ENCODE measurements around the gene ACOT13.
A peak's percentile ranks its signal among the peaks of the same experiment; 100 is the strongest.
"Not testable (repeated sequence)": the region's sequence is repeated elsewhere in the genome, so short reads cannot be mapped to it uniquely, and the experiment has no call there.

Gene ACOT13

DNA sequence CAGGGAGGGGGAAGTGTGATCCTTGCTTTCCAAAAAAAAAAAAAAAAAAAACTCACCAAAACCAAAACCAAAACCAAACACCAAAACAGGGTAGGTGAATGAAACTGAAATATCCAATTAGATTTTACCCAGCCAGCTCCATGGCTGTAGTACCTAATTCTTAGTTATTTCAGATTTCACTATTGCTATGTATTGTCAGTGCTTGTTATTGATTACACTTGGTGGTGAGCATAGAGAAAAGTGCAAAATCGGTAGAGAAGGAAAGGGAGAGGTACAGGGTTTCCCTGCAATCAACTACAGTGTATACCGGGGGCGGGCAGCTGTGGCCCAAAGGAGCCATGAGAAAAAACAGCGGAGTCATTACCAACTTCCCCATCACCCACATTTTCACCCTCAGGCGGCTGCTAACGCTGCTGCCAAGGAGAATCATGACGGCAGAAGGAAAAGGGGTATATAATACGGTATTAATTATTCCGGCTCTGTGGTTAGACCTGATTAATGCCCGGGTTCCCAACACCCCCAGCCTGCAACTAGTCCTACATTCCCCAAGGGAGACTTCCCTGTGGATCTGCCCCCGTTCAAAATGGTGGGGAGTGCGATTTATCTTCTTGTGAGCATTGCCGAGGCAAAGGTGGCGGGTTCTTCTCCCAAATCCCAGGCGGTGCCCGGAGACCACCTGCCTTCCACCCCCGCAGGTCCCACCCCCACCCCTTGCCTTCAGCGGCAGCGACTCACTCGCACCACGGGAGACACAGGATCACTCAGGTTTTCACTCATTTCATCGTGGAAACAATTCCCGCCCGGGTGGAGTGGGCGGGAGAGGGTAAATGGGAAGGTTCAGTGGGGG is 52.5 kb downstream of the ACOT13 start, which contains the start of gene C6orf62:
C6orf62 (minus strand) TSS at position 30 of the 847 bp plus-strand sequence. CDS start 486 bp downstream, outside the sequence.
- peak; percentile 75 for DNase-seq (ENCODE audit: low read depth)
- TF ChIP-seq POLR2A (IDR thresholded peaks at IDR 0.05; ENCODE audit: extremely low read depth, insufficient read length) (no peak), MYC (IDR thresholded peaks at IDR 0.05; ENCODE audit: low read depth, low read length) (0 out of 2 replicates have a peak, but pooled peaks have one; percentile 11)
- TF ChIP-seq, protein P1, sequence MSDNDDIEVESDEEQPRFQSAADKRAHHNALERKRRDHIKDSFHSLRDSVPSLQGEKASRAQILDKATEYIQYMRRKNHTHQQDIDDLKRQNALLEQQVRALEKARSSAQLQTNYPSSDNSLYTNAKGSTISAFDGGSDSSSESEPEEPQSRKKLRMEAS (IDR thresholded peaks at IDR 0.05; ENCODE audit: low read depth, low read length), result no peak
- TF ChIP-seq, protein P2, sequence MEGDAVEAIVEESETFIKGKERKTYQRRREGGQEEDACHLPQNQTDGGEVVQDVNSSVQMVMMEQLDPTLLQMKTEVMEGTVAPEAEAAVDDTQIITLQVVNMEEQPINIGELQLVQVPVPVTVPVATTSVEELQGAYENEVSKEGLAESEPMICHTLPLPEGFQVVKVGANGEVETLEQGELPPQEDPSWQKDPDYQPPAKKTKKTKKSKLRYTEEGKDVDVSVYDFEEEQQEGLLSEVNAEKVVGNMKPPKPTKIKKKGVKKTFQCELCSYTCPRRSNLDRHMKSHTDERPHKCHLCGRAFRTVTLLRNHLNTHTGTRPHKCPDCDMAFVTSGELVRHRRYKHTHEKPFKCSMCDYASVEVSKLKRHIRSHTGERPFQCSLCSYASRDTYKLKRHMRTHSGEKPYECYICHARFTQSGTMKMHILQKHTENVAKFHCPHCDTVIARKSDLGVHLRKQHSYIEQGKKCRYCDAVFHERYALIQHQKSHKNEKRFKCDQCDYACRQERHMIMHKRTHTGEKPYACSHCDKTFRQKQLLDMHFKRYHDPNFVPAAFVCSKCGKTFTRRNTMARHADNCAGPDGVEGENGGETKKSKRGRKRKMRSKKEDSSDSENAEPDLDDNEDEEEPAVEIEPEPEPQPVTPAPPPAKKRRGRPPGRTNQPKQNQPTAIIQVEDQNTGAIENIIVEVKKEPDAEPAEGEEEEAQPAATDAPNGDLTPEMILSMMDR (IDR thresholded peaks at IDR 0.05; ENCODE audit: low read depth, low read length), result no peak
- H3K4me3 ChIP-seq (ENCODE audit: low read depth, low read length), result peak within 1 kb of the TSS; percentile 76

DNA sequence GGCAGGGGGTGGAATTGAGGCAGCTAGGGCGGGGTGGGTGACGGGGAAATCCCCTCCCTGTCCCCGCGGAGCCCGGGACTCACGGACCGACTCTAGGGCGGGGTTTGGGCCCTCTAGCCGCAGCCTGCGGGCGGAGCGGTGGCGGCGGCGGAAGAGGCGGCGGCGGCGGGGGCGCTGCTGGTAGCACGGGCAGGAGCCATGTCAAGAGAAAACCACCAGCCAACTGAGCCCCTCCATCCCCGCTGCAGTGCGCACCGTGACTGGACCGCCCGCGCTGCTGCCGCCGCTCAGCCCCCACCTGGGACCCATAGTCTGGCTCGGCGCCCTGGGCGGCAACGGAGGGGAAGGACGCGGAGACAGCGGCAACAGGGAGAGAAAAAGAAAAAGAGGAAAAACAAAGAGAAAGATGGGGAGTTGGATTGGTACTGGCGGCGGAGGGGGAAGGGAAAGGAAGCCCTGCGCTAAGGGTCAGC is 53.3 kb downstream of the ACOT13 start:
- DNase-seq (ENCODE audit: low read depth), result peak; percentile 83
- TF ChIP-seq, protein P2 (IDR thresholded peaks at IDR 0.05; ENCODE audit: low read depth, low read length), result no peak
- TF ChIP-seq MYC (IDR thresholded peaks at IDR 0.05; ENCODE audit: low read depth, low read length), result no peak
- TF ChIP-seq, protein P1 (IDR thresholded peaks at IDR 0.05; ENCODE audit: low read depth, low read length), result no peak
- no peak for TF ChIP-seq POLR2A (IDR thresholded peaks at IDR 0.05; ENCODE audit: extremely low read depth, insufficient read length)
- peak overlapping the region; percentile 76 for H3K4me3 ChIP-seq (ENCODE audit: low read depth, low read length)

DNA sequence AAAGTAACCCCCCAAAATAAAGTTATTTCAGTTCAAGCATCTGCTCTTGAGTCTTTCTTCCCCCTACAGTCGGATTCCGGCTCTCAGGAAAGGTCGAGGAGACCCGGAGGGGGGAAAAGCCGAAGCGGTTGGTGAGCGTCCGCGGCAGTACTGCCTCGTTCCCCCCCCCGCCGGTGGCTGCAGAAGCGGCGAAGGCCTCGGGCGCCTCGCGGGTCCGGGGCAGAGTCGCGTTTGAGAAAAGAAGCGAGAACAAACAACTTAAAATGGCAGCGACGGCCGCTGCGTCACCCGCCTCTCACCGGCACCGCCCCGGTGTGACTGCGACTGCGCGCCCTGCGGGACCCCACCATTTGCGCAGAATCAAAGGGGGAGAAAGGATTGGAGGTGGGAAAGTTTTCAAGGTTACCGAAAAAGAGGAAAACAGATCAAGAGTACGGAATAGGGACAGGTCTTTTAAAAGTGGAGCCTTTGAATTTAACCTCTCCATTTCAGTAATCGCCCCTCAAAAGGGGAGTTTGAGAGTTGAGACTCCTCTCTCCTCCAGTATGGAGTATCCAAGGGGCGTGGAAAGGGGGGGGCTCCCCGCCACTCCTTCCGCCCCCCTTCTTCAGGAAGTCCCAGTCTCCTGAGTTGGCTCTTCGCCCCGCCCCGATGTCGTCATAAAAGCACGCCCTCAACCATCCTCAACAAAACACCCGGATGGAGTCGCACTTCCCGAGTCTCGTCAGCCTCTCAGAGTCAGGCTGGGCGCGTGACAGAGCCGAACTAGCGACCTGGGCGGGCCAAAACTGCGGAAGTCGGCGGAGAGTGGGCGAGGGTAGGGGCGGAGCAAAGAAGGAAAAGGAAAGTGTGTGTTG is 54.0 kb downstream of the ACOT13 start:
- peak overlapping the region; percentile 76 for H3K4me3 ChIP-seq (ENCODE audit: low read depth, low read length)
- TF ChIP-seq MYC (IDR thresholded peaks at IDR 0.05; ENCODE audit: low read depth, low read length), result peak; percentile 55
- peak; percentile 95 for TF ChIP-seq POLR2A (IDR thresholded peaks at IDR 0.05; ENCODE audit: extremely low read depth, insufficient read length)
- TF ChIP-seq, protein P1 (IDR thresholded peaks at IDR 0.05; ENCODE audit: low read depth, low read length), result no peak
- DNase-seq (ENCODE audit: low read depth), result peak; percentile 100

DNA sequence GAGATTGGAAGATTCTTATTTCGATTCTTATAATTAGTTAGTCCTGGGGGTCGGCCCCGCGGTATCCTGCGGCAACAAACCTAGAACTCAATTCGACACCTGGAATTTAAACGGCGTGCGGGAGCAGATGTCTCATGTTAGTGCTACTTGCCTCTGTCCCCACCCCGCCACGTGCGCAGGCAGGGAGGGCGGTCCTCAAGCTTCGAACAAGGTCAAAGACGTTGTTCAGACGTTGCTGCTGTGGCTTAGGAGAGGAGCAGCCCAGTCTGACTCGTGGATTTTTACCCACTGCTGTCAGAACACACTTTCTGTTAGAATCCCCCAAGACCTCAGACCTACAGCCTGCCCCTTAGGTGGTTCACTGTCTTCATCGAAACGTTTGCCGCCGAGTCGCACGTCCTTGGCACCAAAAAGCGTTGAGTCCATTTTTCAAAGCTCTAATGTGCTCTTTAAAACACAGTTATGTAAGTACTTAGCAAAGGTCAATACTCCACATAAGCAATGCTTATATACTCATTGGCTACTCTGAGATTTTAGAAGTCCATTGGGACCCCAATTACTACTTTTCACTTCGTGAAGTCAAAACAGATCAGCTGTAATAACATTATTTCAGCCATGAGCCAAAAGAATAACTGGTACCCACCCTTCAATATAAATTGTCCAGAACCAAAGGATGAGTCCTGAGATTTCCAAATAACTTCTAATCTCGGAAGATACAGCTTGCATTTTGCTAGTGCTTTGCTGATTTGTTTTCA is 54.8 kb downstream of the ACOT13 start:
- TF ChIP-seq, protein P2 (IDR thresholded peaks at IDR 0.05; ENCODE audit: low read depth, low read length), result no peak
- TF ChIP-seq MYC (IDR thresholded peaks at IDR 0.05; ENCODE audit: low read depth, low read length) (peak; percentile 96), POLR2A (IDR thresholded peaks at IDR 0.05; ENCODE audit: extremely low read depth, insufficient read length) (peak; percentile 77)
- TF ChIP-seq, protein P1 (IDR thresholded peaks at IDR 0.05; ENCODE audit: low read depth, low read length), result peak; percentile 98
- no peak for DNase-seq (ENCODE audit: low read depth)
- peak overlapping the region; percentile 75 for H3K4me3 ChIP-seq (ENCODE audit: low read depth, low read length)

DNA sequence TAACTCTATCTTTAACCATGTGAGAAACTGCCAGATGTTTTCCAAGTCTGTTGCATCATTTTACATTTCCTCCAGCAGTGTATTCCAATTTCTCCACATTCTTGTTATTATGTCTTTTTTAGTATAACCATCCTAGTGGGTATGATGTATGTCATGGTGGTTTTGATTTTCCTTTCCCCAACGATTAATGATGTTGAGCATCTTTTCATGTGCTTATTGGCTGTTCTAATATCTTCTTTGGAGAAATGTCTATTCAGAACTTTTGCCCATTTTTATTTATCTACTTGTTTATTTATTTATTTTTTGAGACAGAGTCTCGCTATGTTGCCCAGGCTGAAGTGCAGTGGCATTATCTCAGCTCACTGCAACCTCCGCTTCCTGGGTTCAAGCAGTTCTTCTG is 56.4 kb downstream of the ACOT13 start:
- DNase-seq (ENCODE audit: low read depth), result no peak
- TF ChIP-seq POLR2A (IDR thresholded peaks at IDR 0.05; ENCODE audit: extremely low read depth, insufficient read length), result no peak
- TF ChIP-seq, protein P1 (IDR thresholded peaks at IDR 0.05; ENCODE audit: low read depth, low read length), result no peak
- no peak for TF ChIP-seq MYC (IDR thresholded peaks at IDR 0.05; ENCODE audit: low read depth, low read length)
- TF ChIP-seq, protein P2 (IDR thresholded peaks at IDR 0.05; ENCODE audit: low read depth, low read length), result no peak
- no peak overlapping the region for H3K4me3 ChIP-seq (ENCODE audit: low read depth, low read length)

DNA sequence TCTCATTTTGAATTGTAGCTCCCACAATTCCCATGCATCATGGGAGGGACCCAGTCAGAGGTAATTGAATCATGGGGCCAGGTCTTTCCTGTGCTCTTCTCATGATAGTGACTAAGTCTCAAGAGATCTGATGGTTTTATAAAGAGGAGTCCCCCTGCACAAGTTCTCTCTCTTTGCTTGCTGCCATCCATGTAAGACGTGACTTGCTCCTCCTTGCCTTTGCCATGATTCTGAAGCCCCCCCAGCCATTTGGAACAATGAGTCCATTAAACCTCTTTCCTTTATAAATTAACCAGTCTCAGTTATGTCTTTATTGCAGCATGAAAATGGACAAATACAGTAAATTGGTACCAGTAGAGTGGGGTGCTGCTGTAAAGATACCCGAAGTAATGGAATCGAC is 63.8 kb downstream of the ACOT13 start:
- DNase-seq (ENCODE audit: low read depth); H3K4me3 ChIP-seq (ENCODE audit: low read depth, low read length): not testable (repeated sequence)

DNA sequence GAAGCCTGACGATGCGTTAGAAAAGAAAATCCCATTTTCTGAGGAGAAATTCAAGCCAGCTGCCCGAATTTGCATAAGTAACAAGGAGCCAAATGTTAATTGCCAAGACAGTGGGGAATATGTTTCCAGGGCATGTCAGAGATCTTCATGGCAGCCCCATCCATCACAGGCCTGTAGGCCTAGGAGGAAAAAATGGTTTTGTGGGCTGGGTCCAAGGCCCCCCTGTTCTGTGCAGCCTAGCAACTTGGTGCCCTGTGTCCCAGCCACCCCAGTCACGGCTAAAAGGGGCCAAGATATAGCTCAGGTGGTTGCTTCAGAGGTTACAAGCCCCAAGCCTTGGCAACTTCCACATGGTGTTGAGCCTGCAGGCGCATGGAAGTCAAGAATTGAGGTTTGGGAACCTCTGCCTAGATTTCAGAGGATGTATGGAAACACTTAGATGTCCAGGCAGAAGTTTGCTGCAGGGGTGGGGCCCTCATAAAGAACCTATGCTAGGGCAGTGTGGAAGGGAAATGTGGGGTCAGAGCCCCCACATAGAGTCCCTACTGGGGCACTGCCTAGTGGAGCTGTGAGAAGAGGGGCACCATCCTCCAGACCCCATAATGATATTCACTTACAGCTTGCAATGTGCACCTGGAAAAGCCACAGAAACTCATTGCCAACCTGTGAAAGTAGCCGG is 64.7 kb downstream of the ACOT13 start:
- DNase-seq (ENCODE audit: low read depth); H3K4me3 ChIP-seq (ENCODE audit: low read depth, low read length): not testable (repeated sequence)

Data from NB4 (cell line).